ENCODE measurements around the gene CCNL1. TPM values are rescaled to one million over a fixed set of nuclear protein-coding genes. Genes with fewer than 3 reads are reported as not detected.

The CCNL1 gene
- total RNA-seq, 1 donor from 2014 or later: 99.9 TPM

DNA sequence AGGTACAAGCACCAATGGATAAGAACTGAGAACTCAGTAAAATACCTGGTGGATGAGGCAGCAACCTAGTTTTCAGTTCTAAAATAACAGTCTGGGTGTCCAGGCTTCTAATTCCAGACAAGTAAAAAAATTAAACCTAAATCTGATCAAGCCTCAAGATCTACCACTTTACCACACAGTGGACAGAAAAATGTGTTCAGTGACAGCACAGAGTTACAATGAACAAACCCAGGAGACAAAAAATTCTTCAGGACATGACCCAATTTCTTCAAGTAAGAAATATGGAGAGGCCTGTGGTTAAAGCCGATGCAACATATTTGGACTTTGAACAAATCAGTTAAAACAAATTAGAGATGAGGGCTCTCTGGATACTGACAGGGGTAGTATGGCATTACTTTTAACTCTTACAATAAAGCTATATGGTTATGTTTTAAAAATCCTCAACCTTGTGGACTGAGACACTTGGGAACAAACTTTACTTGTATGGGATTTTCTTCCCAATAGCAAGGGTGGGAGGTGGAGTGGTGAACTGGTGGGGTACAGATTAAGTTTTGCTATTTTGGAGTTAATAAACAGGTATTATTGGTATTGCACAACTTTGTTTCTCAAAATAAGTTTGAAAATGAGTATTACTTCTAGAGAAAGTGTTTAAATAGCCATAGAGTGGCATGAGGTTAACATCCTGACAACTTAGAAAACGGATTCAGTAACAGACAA lies 14.2 kb downstream of the CCNL1 start:
- no peak overlapping the region for H3K4me3 ChIP-seq (ENCODE audit: low read depth, low read length)
- DNase-seq (ENCODE audit: low read depth): no peak
- H3K27me3 ChIP-seq (ENCODE audit: control insufficient read depth, insufficient read depth, low read length): no peaks in the 10 kb centered on the region
- TF ChIP-seq CTCF (IDR thresholded peaks at IDR 0.05; ENCODE audit: insufficient read depth, low read length, poor library complexity, severe bottlenecking): no peak
- H3K36me3 ChIP-seq (ENCODE audit: control insufficient read depth, insufficient read depth, low read length): peaks cover 2% of the 10 kb centered on the region

DNA sequence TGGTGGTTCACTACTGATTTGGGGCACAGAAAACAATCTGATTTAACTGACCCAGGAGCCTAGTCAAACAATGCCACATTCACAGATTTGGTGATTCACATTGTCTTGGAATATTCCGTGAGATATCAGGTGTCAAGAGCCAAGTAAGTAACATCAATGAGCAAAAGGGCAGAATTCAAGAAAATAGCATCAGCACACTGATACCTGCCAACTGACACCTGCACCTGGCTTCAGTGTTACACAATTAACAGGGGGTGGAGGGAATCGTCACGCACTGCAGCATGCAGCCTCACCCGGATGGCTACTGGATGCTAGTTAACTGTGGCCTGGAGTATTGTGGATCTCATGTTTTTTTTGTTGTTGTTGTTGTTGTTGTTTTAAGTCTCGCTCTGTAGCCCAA lies 17.6 kb downstream of the CCNL1 start:
- no peaks in the 10 kb centered on the region for H3K27me3 ChIP-seq (ENCODE audit: control insufficient read depth, insufficient read depth, low read length)
- TF ChIP-seq CTCF (IDR thresholded peaks at IDR 0.05; ENCODE audit: insufficient read depth, low read length, poor library complexity, severe bottlenecking): no peak
- DNase-seq (ENCODE audit: low read depth): no peak
- H3K4me3 ChIP-seq (ENCODE audit: low read depth, low read length): no peak overlapping the region
- no peaks in the 10 kb centered on the region for H3K36me3 ChIP-seq (ENCODE audit: control insufficient read depth, insufficient read depth, low read length)

DNA sequence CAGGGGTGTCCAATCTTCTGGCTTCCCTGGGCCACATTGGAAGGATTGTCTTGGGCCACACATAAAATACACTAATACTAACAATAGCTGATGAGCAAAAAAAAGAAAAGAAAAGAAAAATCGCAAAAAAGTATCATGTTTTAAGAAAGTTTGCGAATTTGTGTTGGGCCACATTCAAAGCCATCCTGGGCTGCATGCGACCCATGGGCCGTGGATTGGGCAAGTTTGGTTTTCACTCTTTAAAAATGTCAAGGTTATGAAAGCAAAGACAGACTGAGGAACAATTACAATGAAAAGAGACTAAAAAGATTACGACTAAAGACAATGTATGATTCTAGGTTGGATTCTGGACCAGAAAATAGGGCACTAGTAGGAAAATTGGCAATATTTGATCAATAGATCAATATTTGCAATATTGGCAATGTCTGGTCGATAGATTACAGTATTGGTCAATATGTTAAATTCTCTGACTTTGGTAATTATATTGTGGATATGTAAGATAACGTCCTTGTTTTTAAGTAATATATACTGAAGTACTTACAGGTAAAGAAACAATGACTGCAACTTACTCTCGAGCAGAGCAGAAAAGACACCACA lies 19.9 kb downstream of the CCNL1 start:
- no peak for TF ChIP-seq CTCF (IDR thresholded peaks at IDR 0.05; ENCODE audit: insufficient read depth, low read length, poor library complexity, severe bottlenecking)
- Histone ChIP-seq H3K27me3 (ENCODE audit: control insufficient read depth, insufficient read depth, low read length) (no peaks in the 10 kb centered on the region), H3K4me3 (ENCODE audit: low read depth, low read length) (no peak overlapping the region), H3K36me3 (ENCODE audit: control insufficient read depth, insufficient read depth, low read length) (no peaks in the 10 kb centered on the region)
- no peak for DNase-seq (ENCODE audit: low read depth)

DNA sequence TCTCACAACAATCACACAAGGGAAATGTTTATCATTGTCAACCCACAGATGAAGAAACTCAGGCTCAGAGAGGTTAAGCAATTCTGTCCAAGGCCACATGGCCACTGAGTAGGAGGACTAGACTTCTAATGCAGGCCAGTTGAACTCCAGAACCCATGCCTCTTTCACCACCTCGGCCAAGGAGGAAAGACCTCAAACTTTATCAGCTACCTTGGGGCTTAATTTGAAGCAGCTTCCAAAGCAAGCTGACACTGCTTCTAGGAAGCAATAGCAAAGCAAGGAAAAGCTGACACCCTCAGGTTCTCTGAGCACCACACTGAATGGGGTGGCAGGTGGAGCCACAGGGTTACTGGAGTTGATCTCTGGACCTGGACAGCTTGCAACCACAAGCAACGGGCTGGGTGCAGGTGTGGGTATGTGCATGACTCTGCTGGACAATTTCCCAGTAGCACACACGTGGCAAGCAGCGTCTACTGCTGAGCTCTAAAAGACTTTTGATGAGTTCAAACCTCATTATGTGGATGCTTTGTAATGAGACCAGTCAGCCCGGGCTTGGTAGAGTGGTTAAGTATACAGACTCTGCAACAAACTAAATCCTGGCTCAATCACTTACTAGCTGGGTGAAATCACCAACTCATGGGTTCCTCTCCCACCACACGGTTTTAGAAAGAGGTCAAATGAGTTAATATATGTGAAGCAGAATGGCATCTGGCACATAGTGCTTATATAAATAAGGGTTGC lies 23.1 kb downstream of the CCNL1 start:
- no peak for TF ChIP-seq CTCF (IDR thresholded peaks at IDR 0.05; ENCODE audit: insufficient read depth, low read length, poor library complexity, severe bottlenecking)
- Histone ChIP-seq H3K36me3 (ENCODE audit: control insufficient read depth, insufficient read depth, low read length) (no peaks in the 10 kb centered on the region), H3K27me3 (ENCODE audit: control insufficient read depth, insufficient read depth, low read length) (no peaks in the 10 kb centered on the region), H3K4me3 (ENCODE audit: low read depth, low read length) (no peak overlapping the region)
- no peak for DNase-seq (ENCODE audit: low read depth)

GRCh38 chr3:157135671-157136396 lies 24.1 kb downstream of the CCNL1 start:
- H3K4me3 ChIP-seq (ENCODE audit: low read depth, low read length): no peak overlapping the region
- H3K36me3 ChIP-seq (ENCODE audit: control insufficient read depth, insufficient read depth, low read length): no peaks in the 10 kb centered on the region
- peak; percentile 28 for TF ChIP-seq CTCF (IDR thresholded peaks at IDR 0.05; ENCODE audit: insufficient read depth, low read length, poor library complexity, severe bottlenecking)
- no peak for DNase-seq (ENCODE audit: low read depth)
- no peaks in the 10 kb centered on the region for H3K27me3 ChIP-seq (ENCODE audit: control insufficient read depth, insufficient read depth, low read length)

All from kidney epithelial cell (primary cell).